PC-3 (cell line): ENCODE results near the gene AHNAK2. TPM values are rescaled to one million over a fixed set of nuclear protein-coding genes. Genes with fewer than 3 reads are reported as not detected.

Experiments
- ATAC-seq: fragments of 200-7000 bp; cut with Tn5 transposase; 2 replicates; pipeline ENCODE4 v1.9.1; 2020; ENCODE audit warnings: mild to moderate bottlenecking, moderate library complexity
- BruUV-seq: library from RNA; stranded (reverse); fragments of 400-500 nt; replicated peaks from 2 replicates; lab custom pipeline; 2021; lab: Mats Ljungman, UMichigan
- CTCF ChIA-PET: fragments of 300-600 bp; sonication (Branson Sonifier 250); formaldehyde crosslinking; loops from one replicate; lab custom pipeline; 2022; ENCODE audit warnings: antibody characterized with exemption; lab: Charles Lee
- POLR2A ChIA-PET: fragments of 300-600 bp; sonication (Branson Sonifier 250); formaldehyde crosslinking; loops from one replicate; lab custom pipeline; 2022; ENCODE audit warnings: antibody characterized with exemption; ENCODE audit not compliant: unreplicated experiment; lab: Charles Lee
- DNase-seq: peaks from one replicate; pipeline ENCODE4 v3.0.0-alpha.2; 2015
- H2AFZ ChIP-seq: fragments of 300-600 bp; sonication (generic); 2 replicates; pipeline ENCODE4 v1.6.0; 2016; ENCODE audit warnings: antibody characterized with exemption, low read length
- H3F3A ChIP-seq: fragments of 300-600 bp; sonication (generic); one replicate; pipeline ENCODE4 v1.6.0; 2017; ENCODE audit warnings: antibody characterized with exemption, low read length, control low read depth, mild to moderate bottlenecking; ENCODE audit not compliant: unreplicated experiment
- H3K27ac ChIP-seq: fragments of 300-600 bp; sonication (generic); 2 replicates; pipeline ENCODE4 v1.5.1; 2016; ENCODE audit warnings: mild to moderate bottlenecking, low read length
- H3K27me3 ChIP-seq: fragments of 300-600 bp; sonication (generic); 2 replicates; pipeline ENCODE4 v1.6.1; 2016; ENCODE audit warnings: low read length, mixed read lengths
- H3K36me3 ChIP-seq: fragments of 300-600 bp; sonication (generic); 2 replicates; pipeline ENCODE4 v1.6.1; 2016; ENCODE audit warnings: low read depth, mixed run types, low read length, mixed read lengths
- H3K4me1 ChIP-seq: fragments of 300-600 bp; sonication (generic); 2 replicates; pipeline ENCODE4 v1.5.1; 2016; ENCODE audit warnings: low read length; ENCODE audit not compliant: insufficient read depth
- H3K4me2 ChIP-seq: fragments of 300-600 bp; sonication (generic); 2 replicates; pipeline ENCODE4 v1.6.0; 2016; ENCODE audit warnings: low read length
- H3K4me3 ChIP-seq: fragments of 300-600 bp; sonication (generic); 2 replicates; pipeline ENCODE4 v1.5.1; 2016; ENCODE audit warnings: mild to moderate bottlenecking, low read length, mixed read lengths
- H3K79me2 ChIP-seq: fragments of 300-600 bp; sonication (generic); 2 replicates; pipeline ENCODE4 v1.6.1; 2017; ENCODE audit warnings: low read length, mixed read lengths
- H3K9ac ChIP-seq: fragments of 300-600 bp; sonication (generic); 2 replicates; pipeline ENCODE4 v1.6.0; 2016; ENCODE audit warnings: mild to moderate bottlenecking, low read length
- H3K9me2 ChIP-seq: fragments of 300-600 bp; sonication (generic); replicated peaks from 2 replicates; pipeline ENCODE4 v1.6.1; 2016; ENCODE audit warnings: mixed run types, low read length, mixed read lengths
- H3K9me3 ChIP-seq: fragments of 300-600 bp; sonication (generic); 2 replicates; pipeline ENCODE4 v1.6.1; 2016; ENCODE audit warnings: low read length, mixed read lengths
- H4K20me1 ChIP-seq: fragments of 300-600 bp; sonication (generic); 2 replicates; pipeline ENCODE4 v1.6.1; 2016; ENCODE audit warnings: low read length, mixed read lengths
- CTCF ChIP-seq: fragments of 300-600 bp; sonication (generic); conservative IDR thresholded peaks from 2 replicates; pipeline ENCODE4 v1.5.1; 2017; ENCODE audit warnings: antibody characterized with exemption, low read depth, mild to moderate bottlenecking, low read length
- EZH2 ChIP-seq: fragments of 300-600 bp; sonication (generic); IDR thresholded peaks from one replicate; pipeline ENCODE4 v1.6.1; 2017; ENCODE audit warnings: antibody characterized with exemption, mild to moderate bottlenecking, low read length; ENCODE audit not compliant: unreplicated experiment
- EZH2phosphoT487 ChIP-seq: fragments of 300-600 bp; sonication (generic); IDR thresholded peaks from 2 replicates; pipeline ENCODE4 v1.6.1; 2018; ENCODE audit warnings: mild to moderate bottlenecking, antibody characterized with exemption, low read length, borderline replicate concordance
- intact Hi-C: fragments of 100-400 bp; cut with micrococcal nuclease; formaldehyde crosslinking; loops from 2 replicates; pipeline ENCODE4 v1.9.0; 2023
- total RNA-seq: library from RNA; depleted of rRNA; stranded (reverse); fragments of >200 nt; gene quantifications from 2 replicates; pipeline ENCODE4 v1.2.3, GENCODE V29; 2014

AHNAK2 gene
- total RNA-seq, 1 experiment from 2014 or later = 25.0 TPM

GRCh38 chr14:104978746-104979691, 845 bp upstream of the AHNAK2 start:
- Histone ChIP-seq H3K27me3 (no peaks in the 10 kb centered on the region), H3K4me2 (peak overlapping the region; percentile 87), H3K79me2 (peaks cover 30% of the 10 kb centered on the region), H3K27ac (no peak overlapping the region), H2AFZ (peak overlapping the region; percentile 65), H3K36me3 (no peaks in the 10 kb centered on the region), H3F3A (no peaks in the 10 kb centered on the region), H3K4me3 (peak overlapping the region; percentile 49), H3K9me2 (no peaks in the 10 kb centered on the region), H3K9me3 (no peaks in the 10 kb centered on the region), H3K9ac (no peak overlapping the region), H4K20me1 (no peaks in the 10 kb centered on the region), H3K4me1 (peaks cover 48% of the 10 kb centered on the region)
- intact Hi-C loops = no loop called here
- no peak for ATAC-seq
- CTCF ChIA-PET = no interaction called here
- TF ChIP-seq CTCF (no peak), EZH2 (no peak), EZH2phosphoT487 (no peak)
- no peak for DNase-seq
- no TSS peak for BruUV-seq
- POLR2A ChIA-PET = interaction anchor here (0.5 to 0.7 kb wide), 4 partner anchors 10 to 42 kb away, joined by 3 to 5 read pairs (median 4); no protein-coding TSS in a partner anchor

GRCh38 chr14:104977008-104977680, 1.0 kb downstream of the AHNAK2 start:
- Histone ChIP-seq H2AFZ (peak overlapping the region; percentile 37), H3K9ac (peak overlapping the region; percentile 71), H3K27ac (no peak overlapping the region), H3K27me3 (no peaks in the 10 kb centered on the region), H3K79me2 (peaks cover 30% of the 10 kb centered on the region), H4K20me1 (no peaks in the 10 kb centered on the region), H3K9me2 (no peaks in the 10 kb centered on the region), H3K9me3 (no peaks in the 10 kb centered on the region), H3K4me1 (peaks cover 64% of the 10 kb centered on the region), H3K4me3 (peak overlapping the region; percentile 97), H3K4me2 (peak overlapping the region; percentile 95), H3F3A (no peaks in the 10 kb centered on the region), H3K36me3 (no peaks in the 10 kb centered on the region)
- ChIA-PET POLR2A (no interaction called here), CTCF (no interaction called here)
- no peak for ATAC-seq
- DNase-seq = peak; percentile 23
- TF ChIP-seq EZH2 (no peak), CTCF (no peak), EZH2phosphoT487 (no peak)
- intact Hi-C loops = no loop called here
- BruUV-seq = TSS peak; percentile 43
